Parathyroid adenoma (tissue), 2 donors: ENCODE results near the gene MRGPRG.
"Not testable (repeated sequence)": the region's sequence is repeated elsewhere in the genome, so short reads cannot be mapped to it uniquely, and the experiment has no call there.

ENCODE experiments used
- H2AFZ ChIP-seq: fragments of 300-600 bp; sonication (generic); one replicate; pipeline ENCODE4 v1.7.0; 2017; ENCODE audit warnings: antibody characterized with exemption, mild to moderate bottlenecking
- H3K27ac ChIP-seq: fragments of 300-600 bp; sonication (generic); one replicate; pipeline ENCODE4 v1.7.0; 2017
- H3K27me3 ChIP-seq: fragments of 300-600 bp; sonication (generic); one replicate; pipeline ENCODE4 v1.7.0; 2017; ENCODE audit warnings: low read length; ENCODE audit not compliant: control insufficient read depth, insufficient read depth
- H3K36me3 ChIP-seq: fragments of 300-600 bp; sonication (generic); one replicate; pipeline ENCODE4 v1.7.0; 2017; ENCODE audit warnings: low read length; ENCODE audit not compliant: control insufficient read depth, insufficient read depth
- H3K4me1 ChIP-seq: fragments of 300-600 bp; sonication (generic); one replicate; pipeline ENCODE4 v1.7.0; 2017; ENCODE audit warnings: control low read depth
- H3K4me2 ChIP-seq: fragments of 300-600 bp; sonication (generic); one replicate; pipeline ENCODE4 v1.7.0; 2017; ENCODE audit warnings: low read length
- H3K4me3 ChIP-seq: fragments of 300-600 bp; sonication (generic); one replicate; pipeline ENCODE4 v1.7.0; 2017; ENCODE audit warnings: low read depth, low read length
- H3K79me2 ChIP-seq: fragments of 300-600 bp; sonication (generic); one replicate; pipeline ENCODE4 v1.7.0; 2017; ENCODE audit warnings: control low read depth
- H3K9ac ChIP-seq: fragments of 300-600 bp; sonication (generic); one replicate; pipeline ENCODE4 v1.7.0; 2017; ENCODE audit warnings: mild to moderate bottlenecking
- H3K9me3 ChIP-seq: fragments of 300-600 bp; sonication (generic); one replicate; pipeline ENCODE4 v1.7.0; 2017; ENCODE audit warnings: low read length; ENCODE audit not compliant: control insufficient read depth
- TF ChIP-seq, protein P1 (sequence below): fragments of 300-600 bp; sonication (generic); IDR thresholded peaks from one replicate; pipeline ENCODE4 v1.7.0; 2017; ENCODE audit warnings: antibody characterized with exemption, mild to moderate bottlenecking
- donor health status: primary hyperparathyroidism.

The MRGPRG gene

DNA sequence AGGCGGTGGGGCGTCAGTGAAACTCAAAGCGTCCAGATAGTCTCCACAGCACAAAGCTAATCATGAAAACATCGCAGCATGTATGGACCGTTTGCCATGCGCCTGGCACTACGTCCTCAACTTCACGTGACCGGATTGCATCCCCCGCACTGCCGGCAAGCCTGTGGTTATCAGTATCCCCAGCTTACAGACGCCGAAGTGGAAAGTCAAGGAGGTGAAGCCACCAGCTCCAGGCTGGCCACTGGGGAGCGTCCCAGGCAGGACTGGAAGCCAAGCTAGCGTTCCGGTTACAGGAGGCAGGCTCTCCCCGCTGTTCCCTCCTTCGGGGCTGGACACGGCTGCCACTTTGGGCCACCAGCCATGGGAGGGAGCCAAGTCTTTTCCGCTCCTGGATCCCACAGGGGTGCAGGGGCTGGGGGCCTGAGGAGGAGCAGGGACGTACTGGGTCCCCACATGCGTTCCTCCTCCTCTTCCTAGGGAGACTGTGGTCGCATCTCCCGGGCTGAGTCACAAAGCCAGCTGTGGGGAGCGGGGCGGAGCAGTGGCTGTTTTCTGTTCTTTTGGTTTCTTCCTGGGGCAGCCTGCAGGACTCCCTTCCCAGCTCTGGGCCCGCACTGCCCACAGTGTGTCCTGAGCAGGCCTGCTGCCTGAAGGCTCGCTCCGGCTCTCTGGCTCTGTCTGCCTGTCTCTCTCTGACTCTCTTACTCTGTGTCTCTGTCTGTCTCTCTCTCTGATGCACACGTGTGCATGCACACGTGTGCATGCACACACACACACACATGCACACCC, 49.2 kb downstream of the MRGPRG start:
- Histone ChIP-seq H3K27me3 (no peaks in the 10 kb centered on the region), H3K4me2 (peak overlapping the region; percentile 58), H3K9me3 (no peaks in the 10 kb centered on the region), H3K4me1 (peaks cover 7% of the 10 kb centered on the region), H3K27ac (peak overlapping the region; percentile 20), H3K79me2 (no peaks in the 10 kb centered on the region), H3K9ac (no peak overlapping the region), H3K36me3 (no peaks in the 10 kb centered on the region), H3K4me3 (no peak overlapping the region), H2AFZ (peak overlapping the region; percentile 74)
- TF ChIP-seq, protein P1, sequence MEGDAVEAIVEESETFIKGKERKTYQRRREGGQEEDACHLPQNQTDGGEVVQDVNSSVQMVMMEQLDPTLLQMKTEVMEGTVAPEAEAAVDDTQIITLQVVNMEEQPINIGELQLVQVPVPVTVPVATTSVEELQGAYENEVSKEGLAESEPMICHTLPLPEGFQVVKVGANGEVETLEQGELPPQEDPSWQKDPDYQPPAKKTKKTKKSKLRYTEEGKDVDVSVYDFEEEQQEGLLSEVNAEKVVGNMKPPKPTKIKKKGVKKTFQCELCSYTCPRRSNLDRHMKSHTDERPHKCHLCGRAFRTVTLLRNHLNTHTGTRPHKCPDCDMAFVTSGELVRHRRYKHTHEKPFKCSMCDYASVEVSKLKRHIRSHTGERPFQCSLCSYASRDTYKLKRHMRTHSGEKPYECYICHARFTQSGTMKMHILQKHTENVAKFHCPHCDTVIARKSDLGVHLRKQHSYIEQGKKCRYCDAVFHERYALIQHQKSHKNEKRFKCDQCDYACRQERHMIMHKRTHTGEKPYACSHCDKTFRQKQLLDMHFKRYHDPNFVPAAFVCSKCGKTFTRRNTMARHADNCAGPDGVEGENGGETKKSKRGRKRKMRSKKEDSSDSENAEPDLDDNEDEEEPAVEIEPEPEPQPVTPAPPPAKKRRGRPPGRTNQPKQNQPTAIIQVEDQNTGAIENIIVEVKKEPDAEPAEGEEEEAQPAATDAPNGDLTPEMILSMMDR, result no peak

DNA sequence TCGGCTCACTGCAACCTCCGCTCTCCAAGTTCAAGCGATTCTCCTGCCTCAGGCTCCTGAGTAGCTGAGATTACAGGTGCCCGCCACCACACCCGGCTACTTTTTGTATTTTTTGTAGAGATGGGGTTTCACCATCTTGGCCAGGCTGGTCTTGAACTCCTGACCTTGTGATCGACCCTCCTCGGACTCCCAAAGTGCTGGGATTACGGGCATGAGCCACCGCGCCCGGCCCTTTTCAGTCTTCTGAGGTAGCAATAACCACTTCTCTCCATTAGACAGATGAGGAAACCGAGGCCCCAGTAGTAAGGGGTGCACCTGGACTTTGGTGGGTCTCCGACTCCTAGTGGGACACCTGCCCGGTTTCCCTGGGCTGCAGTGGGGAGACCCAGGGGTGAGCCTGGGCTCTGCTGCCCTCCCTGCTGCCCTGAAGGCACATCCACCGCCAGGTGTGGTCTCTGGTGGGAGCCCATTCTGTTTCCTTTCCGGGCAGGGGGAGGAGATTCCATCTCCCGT, 49.8 kb downstream of the MRGPRG start:
- H3K9ac ChIP-seq, result not testable (repeated sequence)

More for the DNA sequence above, 49.8 kb downstream of the MRGPRG start:
- H3K36me3 ChIP-seq, H3K27ac ChIP-seq, H3K79me2 ChIP-seq, H3K4me1 ChIP-seq, H3K9me3 ChIP-seq, H3K4me3 ChIP-seq, H3K27me3 ChIP-seq: not testable (repeated sequence)
- peak overlapping the region; percentile 58 for H3K4me2 ChIP-seq
- peak overlapping the region; percentile 74 for H2AFZ ChIP-seq
